ENCODE measurements around the gene RHOU. TPM values are rescaled to one million over a fixed set of nuclear protein-coding genes. Genes with fewer than 3 reads are reported as not detected.
A peak's percentile ranks its signal among the peaks of the same experiment; 100 is the strongest.

Gene RHOU
- total and polyA plus RNA-seq, 2 of the 13 experiments (the other 11 are each of a cell fraction or from before 2014, with no cell fraction given): 11.9 to 18.5 TPM

- DNase-seq (ENCODE audit: low spot score) (no peak), ATAC-seq (peak; percentile 39), FAIRE-seq (no peak)
- Histone ChIP-seq H4K20me1 (ENCODE audit: insufficient read depth, low read length) (no peaks in the 10 kb centered on the region), H3K9me3 (ENCODE audit: low read length) (no peaks in the 10 kb centered on the region), H3K4me3 (replicated peaks in 1 of 3; ENCODE audit: insufficient read depth in 1 of 3, low read depth in 2 of 3, low read length in 3 of 3) (peak overlapping the region; percentile 85 to 94 (median 86); a peak in 5 of 6 replicates), H2AFZ (ENCODE audit: low read length) (no peak overlapping the region), H3K9ac (ENCODE audit: insufficient read depth, low read depth, low read length) (peak overlapping the region; percentile 90), H3K27ac (ENCODE audit: extremely low read length, insufficient read depth, low read length) (peak overlapping the region; percentile 61), H3K79me2 (ENCODE audit: insufficient read depth, low read length) (peaks cover 34% of the 10 kb centered on the region), H3K4me2 (ENCODE audit: low read depth, low read length) (peak overlapping the region; percentile 83), H3K27me3 (ENCODE audit: control insufficient read depth in 1 of 2, insufficient read depth in 2 of 2, low read length in 2 of 2) (no peaks in the 10 kb centered on the region; a peak in 1 of 5 replicates), H3K36me3 (replicated peaks in 1 of 2; ENCODE audit: control insufficient read depth in 1 of 2, insufficient read depth in 2 of 2, low read length in 2 of 2) (peaks cover 8 to 22% of the 10 kb centered on the region in 2 experiments), H3K4me1 (ENCODE audit: insufficient read depth, low read length) (peaks cover 51% of the 10 kb centered on the region)
- BruUV-seq (replicated peaks): no TSS peak
- 49% methylated on average over 8 of the region's 8 CpGs for WGBS (ENCODE audit: low lambda C conversion rate)
- ChIA-PET CTCF (ENCODE audit: low intra/inter-chr PET ratio, low total read pairs) (no interaction called here), POLR2A (interaction anchor here (5.6 kb wide), 1 partner anchor 100 kb away, joined by 46 read pairs; no protein-coding TSS in a partner anchor)
- in situ Hi-C loops (cut with HindIII; ENCODE audit: extremely low pct_ligation_motif_present, low pct_unique_long_range_greater_than_20kb): loop anchor here (5.0 to 10.0 kb wide), 2 partner anchors 420 to 487 kb away; no protein-coding TSS in a partner anchor
- intact Hi-C loops (cut with micrococcal nuclease; ENCODE audit: unreplicated experiment): loop anchor here (2.0 to 10.0 kb wide), 4 partner anchors 99 to 419 kb away; no protein-coding TSS in a partner anchor
- TF ChIP-seq RNF219 (CRISPR knock-in tag; IDR thresholded peaks at IDR 0.05) (no peak), ARID5B (CRISPR knock-in tag; IDR thresholded peaks at IDR 0.05) (peak; percentile 31), SIX1 (CRISPR knock-in tag; IDR thresholded peaks at IDR 0.05; ENCODE audit: borderline replicate concordance) (peak; percentile 94), PHF21A (CRISPR knock-in tag; IDR thresholded peaks at IDR 0.05) (peak; percentile 30; the same call in 1 of the 2 replicates), SPEN (CRISPR knock-in tag; IDR thresholded peaks at IDR 0.05; ENCODE audit: low read depth) (0 out of 2 replicates have a peak, but pooled peaks have one; percentile 26), HNF1A (IDR thresholded peaks at IDR 0.05; ENCODE audit: low read depth) (no peak), HNF1A (CRISPR knock-in tag; IDR thresholded peaks at IDR 0.05; ENCODE audit: borderline replicate concordance) (no peak), DRAP1 (CRISPR knock-in tag; IDR thresholded peaks at IDR 0.05) (0 out of 2 replicates have a peak, but pooled peaks have one; percentile 36)
These were observed 2.3 kb downstream of the RHOU start for GRCh38 chr1:228737601-228738041.

Measured in HepG2 (cell line).